Measurements from ENCODE around the gene ZNF256. TPM values are rescaled to one million over a fixed set of nuclear protein-coding genes. Genes with fewer than 3 reads are reported as not detected.

The ZNF256 gene
- total and polyA plus RNA-seq, 4 donors = 0.53 to 4.4 (median 1.1) TPM

- no peaks in the 10 kb centered on the region for H3K27me3 ChIP-seq (ENCODE audit: control insufficient read depth in 4 of 4, insufficient read depth in 4 of 4, low read length in 3 of 4)
- TF ChIP-seq ATF3 (IDR thresholded peaks at IDR 0.05) (no peak), TAF1 (conservative IDR thresholded peaks at IDR 0.05) (no peak), JUND (IDR thresholded peaks at IDR 0.05) (no peak), YY1 (IDR thresholded peaks at IDR 0.05) (no peak), RAD21 (IDR thresholded peaks at IDR 0.05) (no peak), SP1 (IDR thresholded peaks at IDR 0.05) (no peak), FOXA2 (IDR thresholded peaks at IDR 0.05) (no peak), EGR1 (IDR thresholded peaks at IDR 0.05; ENCODE audit: low read depth in 2 of 2) (no peak), HNF4G (IDR thresholded peaks at IDR 0.05) (no peak), RXRA (IDR thresholded peaks at IDR 0.05) (no peak), GABPA (IDR thresholded peaks at IDR 0.05 in 1 of 2, conservative IDR thresholded peaks at IDR 0.05 in 1 of 2) (no peak), ZBTB33 (IDR thresholded peaks at IDR 0.05) (no peak), MAX (IDR thresholded peaks at IDR 0.05) (no peak), REST (IDR thresholded peaks at IDR 0.05) (no peak)
- no peak for DNase-seq (ENCODE audit: low spot score)
- WGBS = 94% methylated on average over 6 of the region's 6 CpGs
- no peak overlapping the region for H3K4me3 ChIP-seq (ENCODE audit: low read depth in 1 of 3, low read length in 3 of 3)
- H3K36me3 ChIP-seq (ENCODE audit: control insufficient read depth in 4 of 4, insufficient read depth in 3 of 4, low read depth in 1 of 4, low read length in 3 of 4) = peaks cover 0 to 26% (median 14%) of the 10 kb centered on the region in 4 donors
- H3K27ac ChIP-seq (ENCODE audit: low read depth in 1 of 2, low read length in 2 of 2) = no peak overlapping the region
- peaks cover 0 to 19% (median 10%) of the 10 kb centered on the region in 4 donors for H3K9me3 ChIP-seq (ENCODE audit: control insufficient read depth in 4 of 4, low read length in 3 of 4)
- H3K9ac ChIP-seq (ENCODE audit: low read depth in 1 of 2, low read length in 2 of 2) = no peak overlapping the region
- peaks cover 0 to 9% (median under 1%) of the 10 kb centered on the region in 4 donors for H3K4me1 ChIP-seq (ENCODE audit: control insufficient read depth in 4 of 4, insufficient read depth in 4 of 4, low read length in 3 of 4)
These were observed 42.2 kb downstream of the ZNF256 start for GRCh38 chr19:57905258-57905657.

GRCh38 chr19:57903618-57904184 lies 43.8 kb downstream of the ZNF256 start:
- H3K36me3 ChIP-seq (ENCODE audit: control insufficient read depth in 4 of 4, insufficient read depth in 3 of 4, low read depth in 1 of 4, low read length in 3 of 4) = peaks cover 0 to 18% (median 9%) of the 10 kb centered on the region in 4 donors
- 28% methylated on average over 7 of the region's 7 CpGs for WGBS
- no peak for DNase-seq (ENCODE audit: low spot score)
- peaks cover 0 to 9% (median under 1%) of the 10 kb centered on the region in 4 donors for H3K4me1 ChIP-seq (ENCODE audit: control insufficient read depth in 4 of 4, insufficient read depth in 4 of 4, low read length in 3 of 4)
- H3K27ac ChIP-seq (ENCODE audit: low read depth in 1 of 2, low read length in 2 of 2) = no peak overlapping the region
- TF ChIP-seq RXRA (IDR thresholded peaks at IDR 0.05) (peak in 1 of 2 donors; percentile 50), MAX (IDR thresholded peaks at IDR 0.05) (peak; percentile 3), SP1 (IDR thresholded peaks at IDR 0.05) (peak; percentile 25), FOXA2 (IDR thresholded peaks at IDR 0.05) (no peak), FOXA1 (IDR thresholded peaks at IDR 0.05) (no peak), HNF4G (IDR thresholded peaks at IDR 0.05) (peak; percentile 34), CTCF (IDR thresholded peaks at IDR 0.05; ENCODE audit: low read depth, low read length, missing input control) (no peak), HNF4A (conservative IDR thresholded peaks at IDR 0.05) (peak; percentile 85 to 87)
- no peaks in the 10 kb centered on the region for H3K27me3 ChIP-seq (ENCODE audit: control insufficient read depth in 4 of 4, insufficient read depth in 4 of 4, low read length in 3 of 4)
- H3K9me3 ChIP-seq (ENCODE audit: control insufficient read depth in 4 of 4, low read length in 3 of 4) = peaks cover 0 to 20% (median 8%) of the 10 kb centered on the region in 4 donors
- no peak overlapping the region for H3K9ac ChIP-seq (ENCODE audit: low read depth in 1 of 2, low read length in 2 of 2)
- H3K4me3 ChIP-seq (ENCODE audit: low read depth in 1 of 3, low read length in 3 of 3) = peak overlapping the region; percentile 2 to 63 (median 23)

Data from liver (tissue), 9 donors.